GM12875 (cell line): Measurements from ENCODE around the gene MRC2.

Experiments
- H3K4me3 ChIP-seq: one replicate; pipeline ENCODE4 v1.5.1; 2011; ENCODE audit warnings: low read depth, low read length, control low read depth
- TF ChIP-seq, protein P1 (sequence below): IDR thresholded peaks from 2 replicates; pipeline ENCODE4 v1.5.1; 2011; ENCODE audit warnings: low read depth, mild to moderate bottlenecking, control low read depth, inconsistent platforms, low read length, moderate library complexity, borderline replicate concordance; ENCODE audit not compliant: insufficient read depth

The MRC2 gene

DNA sequence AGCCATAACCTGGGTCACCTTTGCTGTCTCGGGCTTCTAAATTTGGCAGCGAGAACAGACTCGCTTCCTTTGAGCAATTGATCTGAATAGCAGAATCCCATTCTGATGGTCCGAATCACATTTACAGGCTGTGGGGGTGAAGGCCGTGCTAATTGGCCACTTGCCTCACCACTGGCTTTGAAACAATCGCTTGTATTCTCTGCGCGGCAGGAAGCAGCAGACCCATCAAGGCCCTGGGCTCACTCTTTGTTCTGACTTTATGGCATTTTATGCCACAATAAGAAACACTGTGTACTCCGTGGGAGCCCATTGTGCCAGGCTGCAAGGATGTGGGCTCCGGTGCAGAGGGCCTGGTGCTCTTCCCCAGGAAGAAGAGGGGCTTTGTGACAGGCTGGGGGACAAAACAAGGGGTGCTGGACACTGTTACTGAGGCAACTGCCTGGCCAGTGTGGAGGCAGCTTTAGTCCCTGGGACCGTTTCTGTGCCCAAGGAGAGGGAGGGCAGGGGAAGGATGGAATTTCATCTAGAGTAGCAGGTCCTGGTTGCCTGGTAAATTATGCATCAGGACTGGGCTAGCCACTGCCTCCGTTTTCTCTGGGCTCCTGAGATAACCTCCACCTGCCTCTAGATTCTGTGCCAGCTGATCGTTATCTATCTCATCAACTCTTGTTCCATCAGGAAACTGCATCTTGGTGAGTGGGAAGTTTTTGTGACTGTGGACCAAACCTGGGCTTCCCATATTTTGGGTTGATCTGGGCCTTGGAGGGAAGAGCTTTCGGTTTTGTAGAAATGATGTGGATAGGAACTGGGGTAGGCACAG is 78.5 kb downstream of the MRC2 start:
- H3K4me3 ChIP-seq, result no peak overlapping the region

DNA sequence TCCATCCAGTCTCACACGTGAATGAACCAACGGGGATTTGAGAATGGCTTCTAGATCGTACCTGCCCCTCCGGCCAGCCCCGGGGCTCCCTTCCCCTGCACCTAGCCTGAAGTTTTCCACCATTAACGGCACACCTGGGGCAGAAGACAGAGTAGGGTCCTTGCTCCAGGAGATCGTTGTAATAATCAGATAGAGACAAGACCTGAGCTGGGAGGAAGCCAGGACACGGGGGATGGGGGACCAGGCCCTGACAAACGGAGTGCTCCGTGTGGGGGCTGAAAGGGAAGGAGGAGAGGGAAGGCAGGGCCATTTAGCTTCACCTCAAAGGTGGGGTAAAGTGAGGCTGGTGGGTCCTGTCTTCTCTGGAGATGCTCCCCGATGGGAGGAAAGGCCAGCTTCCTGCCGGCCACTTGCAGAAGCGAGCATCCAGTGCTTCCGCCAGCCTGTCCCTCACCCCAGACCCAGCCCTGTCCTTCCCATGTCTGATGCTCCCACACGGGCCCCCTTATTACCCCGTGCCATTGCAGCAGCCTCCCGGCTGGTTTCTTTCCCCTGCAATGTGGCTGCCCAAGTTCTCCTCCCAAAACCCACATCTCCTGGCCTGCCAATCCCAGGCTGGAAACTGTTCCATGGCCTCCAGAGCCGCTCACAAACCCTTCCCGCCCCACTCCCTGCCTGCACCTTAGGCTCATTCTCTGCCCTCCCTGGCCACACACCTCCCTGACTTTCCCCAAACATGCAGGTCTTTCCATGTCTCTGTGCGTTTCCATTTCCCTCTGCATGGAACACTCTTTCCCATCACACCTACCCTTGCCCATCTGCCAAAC is 79.3 kb downstream of the MRC2 start:
- TF ChIP-seq, protein P1, sequence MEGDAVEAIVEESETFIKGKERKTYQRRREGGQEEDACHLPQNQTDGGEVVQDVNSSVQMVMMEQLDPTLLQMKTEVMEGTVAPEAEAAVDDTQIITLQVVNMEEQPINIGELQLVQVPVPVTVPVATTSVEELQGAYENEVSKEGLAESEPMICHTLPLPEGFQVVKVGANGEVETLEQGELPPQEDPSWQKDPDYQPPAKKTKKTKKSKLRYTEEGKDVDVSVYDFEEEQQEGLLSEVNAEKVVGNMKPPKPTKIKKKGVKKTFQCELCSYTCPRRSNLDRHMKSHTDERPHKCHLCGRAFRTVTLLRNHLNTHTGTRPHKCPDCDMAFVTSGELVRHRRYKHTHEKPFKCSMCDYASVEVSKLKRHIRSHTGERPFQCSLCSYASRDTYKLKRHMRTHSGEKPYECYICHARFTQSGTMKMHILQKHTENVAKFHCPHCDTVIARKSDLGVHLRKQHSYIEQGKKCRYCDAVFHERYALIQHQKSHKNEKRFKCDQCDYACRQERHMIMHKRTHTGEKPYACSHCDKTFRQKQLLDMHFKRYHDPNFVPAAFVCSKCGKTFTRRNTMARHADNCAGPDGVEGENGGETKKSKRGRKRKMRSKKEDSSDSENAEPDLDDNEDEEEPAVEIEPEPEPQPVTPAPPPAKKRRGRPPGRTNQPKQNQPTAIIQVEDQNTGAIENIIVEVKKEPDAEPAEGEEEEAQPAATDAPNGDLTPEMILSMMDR, result no peak
- no peak overlapping the region for H3K4me3 ChIP-seq

More for the DNA sequence above, 78.5 kb downstream of the MRC2 start:
- TF ChIP-seq, protein P1, result no peak

DNA sequence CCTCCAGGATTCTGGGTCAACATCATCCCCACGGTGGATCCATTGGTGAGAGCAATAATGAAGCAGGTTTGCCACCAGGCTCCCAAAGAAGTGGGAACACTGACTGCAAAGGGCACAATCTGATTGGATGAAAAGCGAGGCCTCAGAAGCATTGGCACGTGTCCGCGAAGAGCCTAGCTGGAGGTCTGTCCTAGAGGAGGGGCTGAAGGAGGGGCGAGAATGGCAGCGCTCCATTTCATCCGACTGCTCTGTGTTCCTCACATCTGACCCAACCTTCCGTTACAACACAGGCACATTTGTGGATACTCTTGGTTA is 79.9 kb downstream of the MRC2 start:
- H3K4me3 ChIP-seq, result no peak overlapping the region
- TF ChIP-seq, protein P1, result no peak

DNA sequence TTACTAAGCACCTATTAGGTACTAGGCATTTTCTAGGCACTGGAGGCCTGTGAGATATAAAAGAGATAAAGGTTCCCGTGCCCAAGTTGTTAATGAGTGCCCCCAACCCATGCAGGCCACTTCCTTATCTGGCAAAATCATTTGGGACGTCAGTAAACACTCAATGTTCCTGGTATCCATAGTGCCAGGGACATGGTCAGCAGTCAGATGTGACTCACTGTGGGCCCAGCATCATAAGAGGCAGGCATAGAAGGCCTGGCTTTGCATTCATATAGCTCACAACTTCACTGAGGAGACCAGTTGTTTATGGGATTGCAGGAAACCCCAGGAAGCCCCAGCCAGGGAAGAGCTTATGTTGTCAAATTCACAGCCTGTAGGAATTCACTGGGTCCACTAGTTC is 81.1 kb downstream of the MRC2 start:
- TF ChIP-seq, protein P1, result no peak
- no peak overlapping the region for H3K4me3 ChIP-seq

DNA sequence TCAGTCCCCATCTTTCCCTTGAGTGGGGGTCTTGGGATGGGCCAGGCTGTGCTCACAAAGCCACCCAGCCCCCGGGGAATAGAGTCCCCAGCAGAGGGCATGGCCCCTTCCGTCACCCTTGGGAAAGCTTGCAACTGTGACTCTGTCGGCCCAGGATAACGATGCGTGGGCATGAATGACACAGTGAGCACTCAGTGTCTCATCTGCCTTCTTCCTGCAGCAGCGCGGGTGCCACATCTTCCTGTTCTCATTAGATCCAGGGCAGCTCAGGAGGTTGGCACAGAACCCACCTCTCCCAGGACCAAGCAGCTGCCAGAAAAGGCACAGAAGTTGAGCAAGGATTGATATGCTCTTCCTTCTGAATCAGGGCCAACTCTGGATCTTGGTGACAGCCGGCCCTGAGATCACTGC is 84.7 kb downstream of the MRC2 start:
- no peak overlapping the region for H3K4me3 ChIP-seq
- TF ChIP-seq, protein P1, result no peak

DNA sequence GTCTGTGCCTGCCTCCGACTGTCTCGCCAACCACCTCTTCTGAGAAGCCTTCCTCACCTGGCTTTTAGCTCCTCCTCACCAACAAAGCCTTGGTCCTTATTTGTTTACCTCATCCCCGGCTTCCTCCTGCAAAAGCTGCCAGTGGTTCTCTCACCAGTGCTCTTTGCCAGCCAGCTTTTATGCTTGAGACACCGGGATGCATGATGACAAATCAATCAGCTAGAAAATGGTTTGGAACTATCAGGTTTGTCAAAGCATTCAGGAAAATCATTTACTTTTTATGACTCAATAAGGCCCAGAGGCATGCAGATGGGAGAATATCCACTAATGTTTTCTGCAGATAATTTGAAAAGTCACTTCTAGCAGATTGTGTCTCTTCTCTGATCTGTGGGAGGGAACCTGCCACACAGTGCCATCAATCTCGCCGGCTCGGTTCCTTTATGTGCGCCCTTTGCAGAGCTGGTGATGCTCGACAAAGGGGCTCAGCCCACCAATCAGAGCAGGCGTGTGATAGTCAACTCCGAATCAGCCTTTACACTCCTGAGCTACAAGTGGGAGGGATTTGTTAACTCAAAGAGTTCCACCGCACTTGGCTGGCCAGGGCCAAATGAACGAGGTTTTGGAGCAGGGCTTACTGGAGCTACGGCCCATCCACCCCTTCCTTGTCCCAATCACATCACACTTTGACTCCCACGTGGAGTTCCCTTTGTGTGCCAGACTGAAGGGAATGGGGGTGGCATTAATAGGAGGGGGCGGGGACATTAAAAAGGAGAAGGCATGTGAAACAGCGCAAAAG is 85.8 kb downstream of the MRC2 start:
- TF ChIP-seq, protein P1, result no peak
- no peak overlapping the region for H3K4me3 ChIP-seq
